ENCODE results near the gene AKR1A1.
"Not testable (repeated sequence)": the region's sequence is repeated elsewhere in the genome, so short reads cannot be mapped to it uniquely, and the experiment has no call there.

Gene AKR1A1

DNA sequence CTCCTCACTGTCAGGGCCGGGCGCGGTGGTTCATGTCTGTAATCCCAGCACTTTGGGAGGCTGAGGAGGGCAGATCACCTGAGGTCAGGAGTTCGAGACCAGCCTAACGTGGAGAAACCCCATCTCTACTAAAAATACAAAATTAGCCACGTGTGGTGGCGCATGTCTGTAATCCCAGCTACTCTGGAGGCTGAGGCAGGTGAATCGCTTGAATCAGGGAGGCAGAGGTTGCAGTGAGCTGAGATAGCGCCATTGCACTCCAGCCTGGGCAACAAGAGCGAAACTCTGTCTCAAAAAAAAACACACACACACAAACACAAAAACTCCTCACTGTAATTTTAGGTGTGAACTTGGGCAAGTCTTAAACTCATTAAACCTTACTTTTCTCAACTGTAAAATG lies 26.7 kb upstream of the AKR1A1 start:
- not testable (repeated sequence) for DNase-seq

- DNase-seq, result no peak
These were observed 24.4 kb upstream of the AKR1A1 start for GRCh38 chr1:45526135-45526644.

DNA sequence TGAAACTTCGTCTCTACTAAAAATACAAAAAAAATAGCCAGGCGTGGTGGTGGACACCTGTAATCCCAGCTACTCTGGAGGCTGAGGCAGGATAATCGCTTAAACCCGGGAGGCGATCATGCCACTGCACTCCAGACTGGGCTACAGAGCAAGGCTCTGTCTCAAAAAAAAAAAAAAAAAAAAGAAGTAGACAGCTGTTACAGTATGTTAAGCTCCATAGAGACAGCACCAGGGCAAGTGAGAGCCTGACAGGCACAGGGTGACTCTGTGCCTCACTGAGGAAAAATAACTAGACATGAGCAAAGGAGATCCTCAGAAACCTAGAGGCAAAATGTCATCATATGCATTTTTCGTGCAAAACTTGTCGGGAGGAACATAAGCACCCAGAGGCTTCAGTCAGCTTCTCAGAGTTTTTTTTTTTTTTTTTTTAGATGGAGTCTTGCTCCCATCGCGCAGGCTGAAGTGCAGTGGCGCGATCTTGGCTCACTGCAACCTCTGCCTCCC lies 19.9 kb upstream of the AKR1A1 start:
- no peak for DNase-seq

- no peak for DNase-seq
These were observed 18.8 kb upstream of the AKR1A1 start for GRCh38 chr1:45531873-45532272.

GRCh38 chr1:45535988-45536766 lies 14.4 kb upstream of the AKR1A1 start:
- no peak for DNase-seq

GRCh38 chr1:45536886-45537285 lies 13.7 kb upstream of the AKR1A1 start:
- no peak for DNase-seq

- no peak for DNase-seq
These were observed 9.4 kb upstream of the AKR1A1 start for GRCh38 chr1:45541193-45541592.

DNA sequence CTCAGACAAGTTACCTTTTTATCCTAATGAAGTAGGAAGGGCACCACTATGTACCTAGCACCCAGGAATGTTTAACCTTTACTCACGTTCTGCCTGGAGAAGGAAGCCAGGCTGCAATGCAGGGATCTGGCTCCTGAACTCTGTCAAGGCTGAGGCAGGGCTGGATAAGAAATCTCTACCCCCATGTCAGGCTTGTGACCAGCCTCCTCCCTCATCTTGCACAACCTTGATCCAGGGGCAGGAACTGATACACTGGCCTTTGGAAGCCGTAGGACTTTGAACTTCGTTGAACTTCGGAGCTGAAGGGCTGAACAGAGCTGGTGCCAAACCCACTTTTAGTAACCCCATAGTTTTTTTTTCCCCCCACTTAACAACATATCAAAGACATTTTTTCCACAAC lies 8.0 kb upstream of the AKR1A1 start:
- no peak for DNase-seq

DNA sequence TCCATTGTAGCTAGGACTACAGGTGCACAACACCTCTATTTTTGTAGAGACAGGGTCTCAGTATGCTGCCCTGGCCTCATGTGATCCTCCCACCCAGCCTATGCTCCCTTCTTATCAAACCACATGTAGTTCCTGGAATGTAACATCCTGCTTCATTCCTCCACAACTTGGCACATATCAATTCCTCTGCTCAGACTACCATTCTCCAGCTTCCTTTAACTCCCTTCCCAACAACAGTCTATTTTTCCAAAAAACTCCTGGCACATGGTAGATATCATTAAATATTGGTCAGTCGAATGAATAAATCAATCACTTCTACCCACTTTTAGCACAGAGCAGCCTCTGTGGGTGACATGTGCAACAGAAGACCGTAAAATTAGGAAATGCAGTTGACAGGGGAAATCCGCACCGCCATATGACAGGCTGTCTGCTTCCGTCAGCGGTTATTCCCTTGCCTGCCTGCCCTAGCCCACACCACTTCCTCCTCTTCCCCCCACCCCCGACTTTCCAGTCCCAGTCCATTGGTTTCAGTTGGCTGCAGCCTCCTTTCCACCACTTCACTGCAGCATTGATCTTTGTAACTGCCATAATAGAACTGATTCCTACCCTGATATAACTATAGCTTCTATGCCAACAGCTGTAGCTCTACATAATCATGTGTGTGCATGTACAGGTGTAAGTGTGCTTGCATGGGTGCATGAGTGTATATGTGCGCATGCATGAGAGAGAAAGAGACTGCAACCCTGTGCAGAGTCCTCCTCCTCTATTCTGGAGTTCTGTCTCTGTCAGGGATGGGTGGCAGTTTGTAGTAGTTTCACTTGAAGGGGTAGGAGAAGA lies 6.8 kb upstream of the AKR1A1 start:
- DNase-seq, result no peak

DNA sequence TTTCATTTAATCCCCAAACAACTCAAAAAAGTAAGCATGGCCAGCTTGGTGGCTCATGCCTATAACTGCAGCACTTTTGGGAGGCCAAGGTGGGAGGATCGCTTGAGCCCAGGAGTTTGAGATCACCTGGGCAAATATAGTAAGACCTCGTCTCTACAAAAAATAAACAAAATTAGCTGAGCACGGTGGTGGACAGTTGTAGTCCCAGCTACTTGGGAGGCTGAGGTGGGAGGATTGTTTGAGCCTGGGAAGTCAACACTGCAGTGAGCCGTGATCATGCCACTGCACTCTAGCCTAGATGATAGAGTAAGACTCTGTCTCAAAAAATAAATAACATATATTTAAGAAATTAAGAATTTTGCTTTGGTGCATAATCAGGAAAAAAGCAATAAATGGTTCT lies 6.1 kb upstream of the AKR1A1 start:
- DNase-seq, result no peak

GRCh38 chr1:45545019-45545493 lies 5.6 kb upstream of the AKR1A1 start:
- DNase-seq, result no peak

GRCh38 chr1:45545553-45546310 lies 4.9 kb upstream of the AKR1A1 start:
- DNase-seq, result no peak

- DNase-seq, result no peak
These were observed 1.1 kb downstream of the AKR1A1 start for GRCh38 chr1:45551684-45552083.

GRCh38 chr1:45552331-45552730 lies 1.7 kb downstream of the AKR1A1 start:
- DNase-seq, result no peak

DNA sequence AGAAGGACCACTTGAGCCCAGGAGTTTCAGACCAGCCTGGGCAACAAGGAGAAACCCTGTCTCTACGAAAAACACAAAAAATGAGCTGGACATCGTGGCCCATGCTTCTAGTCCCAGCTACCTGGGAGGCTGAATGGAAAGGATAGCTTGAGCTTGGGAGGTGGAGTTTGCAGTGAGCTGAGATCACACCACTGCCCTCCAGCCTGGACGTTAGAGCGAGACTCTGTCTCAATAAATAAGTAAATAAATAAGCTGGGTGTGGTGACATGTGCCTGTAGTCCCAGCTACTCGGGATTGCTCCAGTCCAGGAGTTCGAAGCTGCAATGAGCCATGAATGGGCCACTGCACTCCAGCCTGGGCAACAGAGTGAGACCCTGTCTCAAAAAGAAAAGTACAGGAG lies 3.6 kb downstream of the AKR1A1 start:
- no peak for DNase-seq

GRCh38 chr1:45557422-45557944 lies 6.9 kb downstream of the AKR1A1 start:
- no peak for DNase-seq

DNA sequence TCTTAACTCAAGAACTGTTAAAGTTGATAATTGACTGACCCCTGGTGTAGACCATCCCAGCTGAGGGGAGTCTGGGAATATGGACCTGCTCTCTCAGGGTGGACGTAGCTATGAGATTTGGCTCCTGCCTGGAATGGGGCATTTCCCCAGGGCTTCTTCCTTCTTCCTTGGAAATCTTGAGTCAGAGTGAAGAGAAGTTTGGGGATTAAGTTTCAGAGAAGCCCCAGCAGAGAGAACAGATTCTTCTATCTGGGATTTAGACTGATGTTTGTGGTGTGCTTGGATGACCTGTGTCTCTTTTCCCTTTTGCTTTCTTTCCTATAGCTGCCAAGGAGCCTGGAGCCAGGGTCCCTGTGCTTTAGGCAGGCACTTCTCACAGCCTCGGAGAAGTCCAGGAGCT lies 13.2 kb downstream of the AKR1A1 start:
- DNase-seq, result no peak

- DNase-seq, result no peak
These were observed 16.1 kb downstream of the AKR1A1 start for GRCh38 chr1:45566722-45567121.

GRCh38 chr1:45567911-45568310 lies 17.3 kb downstream of the AKR1A1 start:
- no peak for DNase-seq

- no peak for DNase-seq
These were observed 17.8 kb downstream of the AKR1A1 start for GRCh38 chr1:45568421-45568820.

GRCh38 chr1:45569571-45569961 lies 18.9 kb downstream of the AKR1A1 start:
- DNase-seq, result no peak

- DNase-seq, result no peak
These were observed 19.4 kb downstream of the AKR1A1 start for GRCh38 chr1:45569962-45570581.
